HFFc6 (cell line): Measurements from ENCODE around the gene MIA2. TPM values are rescaled to one million over a fixed set of nuclear protein-coding genes. Genes with fewer than 3 reads are reported as not detected.
A peak's percentile ranks its signal among the peaks of the same experiment; 100 is the strongest.

Experiments used
- DNase-seq: peaks from one replicate; pipeline ENCODE4 v3.0.0-alpha.2; 2018
- H3K27ac Mint-ChIP-seq: 2 replicates; pipeline ENCODE4 v1.8.0; 2020; ENCODE audit warnings: mild to moderate bottlenecking, mixed read lengths
- H3K27me3 Mint-ChIP-seq: 2 replicates; pipeline ENCODE4 v1.8.0; 2021; ENCODE audit warnings: mild to moderate bottlenecking, moderate library complexity, mixed read lengths; ENCODE audit not compliant: insufficient read depth
- H3K36me3 Mint-ChIP-seq: 2 replicates; pipeline ENCODE4 v1.8.0; 2021; ENCODE audit warnings: low read depth, mixed read lengths
- H3K4me1 Mint-ChIP-seq: 2 replicates; pipeline ENCODE4 v1.8.0; 2020; ENCODE audit warnings: low read depth, mixed read lengths
- H3K4me3 Mint-ChIP-seq: 2 replicates; pipeline ENCODE4 v1.8.0; 2020; ENCODE audit warnings: mild to moderate bottlenecking, moderate library complexity, mixed read lengths
- H3K9me3 Mint-ChIP-seq: 2 replicates; pipeline ENCODE4 v1.8.0; 2020; ENCODE audit warnings: mild to moderate bottlenecking, mixed read lengths
- CTCF ChIP-seq: fragments of 200-600 bp; sonication (generic); IDR thresholded peaks from 2 replicates; pipeline ENCODE4 v1.5.0; 2021; ENCODE audit warnings: antibody characterized with exemption, mild to moderate bottlenecking
- total RNA-seq, 6 experiments: library from RNA; stranded (reverse); fragmentation: NEBNext Ultra II Directional; extraction: Animal tissue kit (Norgen Biotek cat#: 25700); gene quantifications; 2 replicates in 1 of 6; 3 replicates in 5 of 6; pipeline ENCODE4 v1.2.3, GENCODE V29; 2021

MIA2 gene
- total RNA-seq, 6 experiments from 2014 or later, result 11.5 to 16.3 (median 13.0) TPM

- H3K9me3 Mint-ChIP-seq, result no peaks in the 10 kb centered on the region
- H3K36me3 Mint-ChIP-seq, result no peaks in the 10 kb centered on the region
- peaks cover 4% of the 10 kb centered on the region; the same call in 1 of the 2 replicates for H3K27me3 Mint-ChIP-seq
- H3K4me3 Mint-ChIP-seq, result peak overlapping the region; percentile 76
- TF ChIP-seq CTCF, result peak; percentile 67; the same call in 1 of the 2 replicates
- peak; percentile 63 for DNase-seq
- peaks cover 73% of the 10 kb centered on the region for H3K4me1 Mint-ChIP-seq
- H3K27ac Mint-ChIP-seq, result peak overlapping the region; percentile 69
Observed at GRCh38 chr14:39426605-39427004, 192.9 kb downstream of the MIA2 start.

DNA sequence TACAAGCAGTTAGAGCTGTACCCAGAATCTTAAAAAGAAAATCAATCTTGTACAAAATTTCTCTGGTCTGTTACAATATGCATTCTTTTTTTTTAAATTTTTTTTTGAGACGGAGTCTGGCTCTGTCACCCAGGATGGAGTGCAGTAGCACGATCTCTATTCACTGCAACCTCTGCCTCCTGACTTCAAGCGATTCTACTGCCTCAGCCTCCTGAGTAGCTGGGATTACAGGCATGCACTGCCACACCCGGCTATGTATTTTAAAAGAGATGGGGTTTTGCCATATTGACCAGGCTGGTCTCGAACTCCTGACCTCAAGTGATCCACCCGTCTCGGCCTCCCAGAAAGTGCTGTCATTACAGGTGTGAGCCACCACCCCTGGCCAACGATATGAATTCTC, 194.4 kb downstream of the MIA2 start:
- Mint-ChIP-seq H3K36me3 (no peaks in the 10 kb centered on the region), H3K27me3 (peaks cover 4% of the 10 kb centered on the region; the same call in 1 of the 2 replicates), H3K27ac (no peak overlapping the region), H3K9me3 (no peaks in the 10 kb centered on the region), H3K4me1 (peaks cover 69% of the 10 kb centered on the region), H3K4me3 (no peak overlapping the region)
- DNase-seq, result no peak
- no peak for TF ChIP-seq CTCF

DNA sequence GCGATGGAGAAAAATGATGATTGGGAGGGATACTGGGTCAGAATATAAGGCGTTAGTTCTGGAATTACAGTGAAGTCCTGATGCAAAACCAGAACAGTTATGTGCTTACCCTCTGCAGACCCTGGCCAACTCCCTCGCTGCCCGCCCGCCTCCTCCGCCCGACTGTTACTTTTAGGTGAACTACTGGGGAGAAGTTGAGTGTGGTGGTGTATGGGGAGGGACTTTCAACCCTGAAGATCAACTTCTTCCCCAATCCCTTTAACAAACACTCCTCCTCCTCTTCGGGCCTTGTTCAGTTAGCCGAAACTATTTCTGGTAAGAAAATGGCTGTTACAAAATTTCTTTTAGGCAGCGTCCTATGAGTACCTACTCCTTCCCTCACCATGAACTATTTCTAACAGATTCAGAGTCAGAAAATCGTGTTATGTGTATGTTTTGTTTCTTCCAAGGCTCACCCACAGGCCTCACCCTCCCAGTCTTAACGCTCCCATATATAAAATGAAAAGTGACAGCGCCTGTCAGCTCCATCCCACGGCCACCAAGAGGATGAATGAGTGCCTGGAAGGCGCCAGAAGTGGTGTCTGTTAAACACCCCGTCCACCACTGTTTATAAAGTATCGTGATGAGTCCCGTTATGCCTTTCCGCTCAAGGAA, 197.2 kb downstream of the MIA2 start:
- peaks cover 4% of the 10 kb centered on the region; the same call in 1 of the 2 replicates for H3K27me3 Mint-ChIP-seq
- no peak for TF ChIP-seq CTCF
- no peaks in the 10 kb centered on the region for H3K9me3 Mint-ChIP-seq
- peak; percentile 7 for DNase-seq
- peaks cover 55% of the 10 kb centered on the region for H3K4me1 Mint-ChIP-seq
- peak overlapping the region; percentile 98 for H3K4me3 Mint-ChIP-seq
- no peaks in the 10 kb centered on the region for H3K36me3 Mint-ChIP-seq
- peak overlapping the region; percentile 100 for H3K27ac Mint-ChIP-seq

DNA sequence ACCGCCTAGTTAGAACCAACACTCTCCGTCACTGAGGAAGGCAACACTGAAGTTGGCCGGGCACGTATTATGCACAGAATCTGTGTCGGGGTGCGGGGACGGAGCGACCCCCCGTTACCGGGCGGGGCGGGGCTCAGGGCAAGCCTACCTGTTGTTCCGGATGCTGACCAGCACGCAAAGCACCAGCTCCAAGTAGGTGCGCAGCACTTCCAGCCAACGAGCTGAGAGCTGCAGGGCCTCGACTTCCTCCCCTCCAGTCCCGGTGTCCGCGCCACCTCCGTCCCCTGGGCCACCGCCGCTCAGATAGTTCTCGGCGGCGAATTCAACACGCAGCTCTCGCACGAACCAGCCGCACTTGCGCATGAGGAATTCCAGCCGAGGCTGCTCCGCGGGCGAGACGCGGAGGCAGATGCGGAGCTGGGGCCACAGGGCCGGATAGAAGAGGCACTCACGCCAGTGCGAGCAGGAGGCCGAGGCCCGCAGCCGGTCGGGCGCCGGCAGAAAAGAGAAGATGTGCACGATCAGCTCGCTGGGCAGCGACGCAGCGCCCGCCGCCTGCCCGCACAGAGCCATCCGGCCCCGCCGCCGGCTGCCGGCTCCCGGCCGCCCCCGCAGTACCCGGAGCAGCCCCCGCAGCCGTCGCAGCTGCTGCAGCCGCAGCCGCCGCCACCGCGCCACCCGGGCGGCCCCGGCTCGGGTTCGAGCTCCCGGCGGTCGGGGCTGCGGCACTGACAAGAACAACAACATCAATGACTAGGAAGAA, 197.9 kb downstream of the MIA2 start:
- Mint-ChIP-seq H3K36me3 (no peaks in the 10 kb centered on the region), H3K4me1 (peaks cover 48% of the 10 kb centered on the region), H3K9me3 (no peaks in the 10 kb centered on the region), H3K27ac (peak overlapping the region; percentile 100), H3K4me3 (peak overlapping the region; percentile 98), H3K27me3 (peaks cover 4% of the 10 kb centered on the region; the same call in 1 of the 2 replicates)
- TF ChIP-seq CTCF, result no peak
- DNase-seq, result peak; percentile 37

- peak within 1 kb of the TSS; percentile 100 for H3K27ac Mint-ChIP-seq
- DNase-seq, result peak; percentile 96
- peaks cover 42% of the 10 kb centered on the region for H3K4me1 Mint-ChIP-seq
- no peaks in the 10 kb centered on the region for H3K36me3 Mint-ChIP-seq
- no peaks in the 10 kb centered on the region for H3K9me3 Mint-ChIP-seq
- peak within 1 kb of the TSS; percentile 98 for H3K4me3 Mint-ChIP-seq
- peaks cover 4% of the 10 kb centered on the region; the same call in 1 of the 2 replicates for H3K27me3 Mint-ChIP-seq
- no peak for TF ChIP-seq CTCF
Observed at GRCh38 chr14:39432179-39432618, 198.5 kb downstream of the MIA2 start, which contains the start of gene FBXO33. FBXO33 (minus strand) TSS chr14:39432433; CDS start chr14:39432162, 271 bp downstream.
